ENCODE data around the gene UACA. TPM values are rescaled to one million over a fixed set of nuclear protein-coding genes. Genes with fewer than 3 reads are reported as not detected.

Gene UACA
- total and polyA plus RNA-seq, 9 of the 15 experiments (the other 6 are each of a cell fraction or from before 2014, with no cell fraction given): 0.06 to 0.33 (median 0.15) TPM; not detected in 5

DNA sequence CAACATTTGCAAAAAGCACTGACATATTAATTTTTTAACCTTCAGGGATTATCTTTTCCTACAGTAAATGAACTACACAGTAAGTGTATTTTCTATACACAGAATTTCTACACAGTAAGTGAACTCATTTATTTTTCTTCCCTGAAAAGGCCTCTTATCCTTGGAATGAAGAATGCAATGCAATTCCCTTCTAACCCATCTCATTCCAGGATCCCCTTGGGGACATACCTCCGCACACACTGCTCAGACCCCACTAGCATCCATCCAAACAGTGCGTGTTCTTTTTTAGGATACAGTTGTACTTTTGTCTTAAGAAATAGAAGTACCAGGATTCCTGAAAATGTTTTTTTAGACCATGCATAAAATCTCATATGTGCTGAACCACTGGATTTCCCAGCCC is 152.8 kb downstream of the UACA start:
- BruUV-seq (replicated peaks): no TSS peak
- no peak overlapping the region for H2AFZ ChIP-seq (ENCODE audit: low read depth, low read length)
- no peaks in the 10 kb centered on the region for H3K9me1 ChIP-seq (ENCODE audit: control insufficient read depth, insufficient read depth, low read length)
- in situ Hi-C loops (cut with MboI) (no loop called here), intact Hi-C loops (cut with micrococcal nuclease) (no loop called here)
- H3K36me3 ChIP-seq (ENCODE audit: control insufficient read depth, insufficient read depth, low read length): no peaks in the 10 kb centered on the region
- no peak overlapping the region for H3K4me3 ChIP-seq
- H3K4me2 ChIP-seq (ENCODE audit: insufficient read depth, low read length): no peak overlapping the region
- no peaks in the 10 kb centered on the region for H3K9me3 ChIP-seq (replicated peaks; ENCODE audit: control insufficient read depth, insufficient read depth, low read depth, low read length)
- H3K27ac ChIP-seq (ENCODE audit: extremely low read depth, low read depth, low read length): no peak overlapping the region
- FAIRE-seq: no peak
- 0% methylated on average over 2 of the region's 2 CpGs for WGBS (ENCODE audit: insufficient coverage, low coverage, missing lambda C conversion rate)
- peaks cover 0 to 12% of the 10 kb centered on the region in 2 experiments; a peak in 3 of 5 replicates for H3K27me3 ChIP-seq (ENCODE audit: control insufficient read depth in 2 of 2, insufficient read depth in 2 of 2, low read length in 2 of 2)
- ChIA-PET CTCF (ENCODE audit: low intra/inter-chr PET ratio) (no interaction called here), POLR2A (no interaction called here)
- no peak overlapping the region for H3K9ac ChIP-seq (ENCODE audit: insufficient read depth in 1 of 2, low read depth in 2 of 2, low read length in 2 of 2)
- no peaks in the 10 kb centered on the region for H3K79me2 ChIP-seq (ENCODE audit: control insufficient read depth, insufficient read depth, low read length)
- no peak for ATAC-seq
- no peak for DNase-seq (ENCODE audit: extremely low read depth in 1 of 4, low spot score in 3 of 4)
- no peaks in the 10 kb centered on the region for H4K20me1 ChIP-seq (replicated peaks; ENCODE audit: control insufficient read depth, insufficient read depth, low read length)
- H3K4me1 ChIP-seq (replicated peaks in 1 of 2; ENCODE audit: control insufficient read depth in 2 of 2, insufficient read depth in 2 of 2, low read length in 2 of 2): no peaks in the 10 kb centered on the region
- TF ChIP-seq DIDO1 (tag; IDR thresholded peaks at IDR 0.05; ENCODE audit: low read depth) (no peak), SIN3A (IDR thresholded peaks at IDR 0.05; ENCODE audit: borderline replicate concordance in 2 of 2, control insufficient read depth in 1 of 2, low read depth in 2 of 2, low read length in 2 of 2) (no peak), TFAM (CRISPR knock-in tag; conservative IDR thresholded peaks at IDR 0.05) (no peak), PHF20 (IDR thresholded peaks at IDR 0.05; ENCODE audit: partially characterized antibody) (no peak), SRSF1 (IDR thresholded peaks at IDR 0.05; ENCODE audit: low read depth, low read length) (no peak), KDM4B (IDR thresholded peaks at IDR 0.05; ENCODE audit: borderline replicate concordance in 2 of 2, low read depth in 1 of 2) (no peak), SMC3 (conservative IDR thresholded peaks at IDR 0.05; ENCODE audit: insufficient read depth, low read depth, low read length) (no peak), CBX5 (IDR thresholded peaks at IDR 0.05; ENCODE audit: borderline replicate concordance, low read depth) (no peak), NFE2 (IDR thresholded peaks at IDR 0.05; ENCODE audit: low read depth) (no peak), RB1 (IDR thresholded peaks at IDR 0.05; ENCODE audit: low read depth) (no peak), NR2C1 (IDR thresholded peaks at IDR 0.05) (no peak), NR2C1 (tag; IDR thresholded peaks at IDR 0.05) (no peak), RAD21 (CRISPR knock-in tag; conservative IDR thresholded peaks at IDR 0.05 in 1 of 2, IDR thresholded peaks at IDR 0.05 in 1 of 2) (no peak), PTTG1 (tag; IDR thresholded peaks at IDR 0.05; ENCODE audit: low read depth) (no peak), YY1 (IDR thresholded peaks at IDR 0.05; ENCODE audit: borderline replicate concordance in 1 of 3, control insufficient read depth in 1 of 3, extremely low read depth in 1 of 3, insufficient read depth in 3 of 3, insufficient read length in 1 of 3, insufficient replicate concordance in 2 of 3, low read depth in 1 of 3, low read length in 2 of 3) (no peak)
- TF ChIP-seq, protein P1, sequence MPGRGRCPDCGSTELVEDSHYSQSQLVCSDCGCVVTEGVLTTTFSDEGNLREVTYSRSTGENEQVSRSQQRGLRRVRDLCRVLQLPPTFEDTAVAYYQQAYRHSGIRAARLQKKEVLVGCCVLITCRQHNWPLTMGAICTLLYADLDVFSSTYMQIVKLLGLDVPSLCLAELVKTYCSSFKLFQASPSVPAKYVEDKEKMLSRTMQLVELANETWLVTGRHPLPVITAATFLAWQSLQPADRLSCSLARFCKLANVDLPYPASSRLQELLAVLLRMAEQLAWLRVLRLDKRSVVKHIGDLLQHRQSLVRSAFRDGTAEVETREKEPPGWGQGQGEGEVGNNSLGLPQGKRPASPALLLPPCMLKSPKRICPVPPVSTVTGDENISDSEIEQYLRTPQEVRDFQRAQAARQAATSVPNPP (IDR thresholded peaks at IDR 0.05; ENCODE audit: borderline replicate concordance, insufficient read depth, insufficient read length): no peak
- TF ChIP-seq, protein P2, sequence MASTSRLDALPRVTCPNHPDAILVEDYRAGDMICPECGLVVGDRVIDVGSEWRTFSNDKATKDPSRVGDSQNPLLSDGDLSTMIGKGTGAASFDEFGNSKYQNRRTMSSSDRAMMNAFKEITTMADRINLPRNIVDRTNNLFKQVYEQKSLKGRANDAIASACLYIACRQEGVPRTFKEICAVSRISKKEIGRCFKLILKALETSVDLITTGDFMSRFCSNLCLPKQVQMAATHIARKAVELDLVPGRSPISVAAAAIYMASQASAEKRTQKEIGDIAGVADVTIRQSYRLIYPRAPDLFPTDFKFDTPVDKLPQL (IDR thresholded peaks at IDR 0.05; ENCODE audit: extremely low read depth, insufficient read length): no peak
- TF ChIP-seq, protein P3, sequence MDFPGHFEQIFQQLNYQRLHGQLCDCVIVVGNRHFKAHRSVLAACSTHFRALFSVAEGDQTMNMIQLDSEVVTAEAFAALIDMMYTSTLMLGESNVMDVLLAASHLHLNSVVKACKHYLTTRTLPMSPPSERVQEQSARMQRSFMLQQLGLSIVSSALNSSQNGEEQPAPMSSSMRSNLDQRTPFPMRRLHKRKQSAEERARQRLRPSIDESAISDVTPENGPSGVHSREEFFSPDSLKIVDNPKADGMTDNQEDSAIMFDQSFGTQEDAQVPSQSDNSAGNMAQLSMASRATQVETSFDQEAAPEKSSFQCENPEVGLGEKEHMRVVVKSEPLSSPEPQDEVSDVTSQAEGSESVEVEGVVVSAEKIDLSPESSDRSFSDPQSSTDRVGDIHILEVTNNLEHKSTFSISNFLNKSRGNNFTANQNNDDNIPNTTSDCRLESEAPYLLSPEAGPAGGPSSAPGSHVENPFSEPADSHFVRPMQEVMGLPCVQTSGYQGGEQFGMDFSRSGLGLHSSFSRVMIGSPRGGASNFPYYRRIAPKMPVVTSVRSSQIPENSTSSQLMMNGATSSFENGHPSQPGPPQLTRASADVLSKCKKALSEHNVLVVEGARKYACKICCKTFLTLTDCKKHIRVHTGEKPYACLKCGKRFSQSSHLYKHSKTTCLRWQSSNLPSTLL (IDR thresholded peaks at IDR 0.05): no peak

Data from K562 (cell line).